ENCODE measurements around the gene CHST8. TPM values are rescaled to one million over a fixed set of nuclear protein-coding genes. Genes with fewer than 3 reads are reported as not detected.

Gene CHST8
- total RNA-seq, 1 donor: 0.84 TPM

GRCh38 chr19:33784432-33784831 lies 162.7 kb downstream of the CHST8 start:
- Histone ChIP-seq H3K9me3 (ENCODE audit: low read depth, low read length) (no peaks in the 10 kb centered on the region), H3K4me3 (ENCODE audit: low read length) (no peak overlapping the region), H3K4me1 (ENCODE audit: insufficient read depth, low read length) (no peaks in the 10 kb centered on the region), H3K27me3 (ENCODE audit: insufficient read depth, low read length) (no peaks in the 10 kb centered on the region)

DNA sequence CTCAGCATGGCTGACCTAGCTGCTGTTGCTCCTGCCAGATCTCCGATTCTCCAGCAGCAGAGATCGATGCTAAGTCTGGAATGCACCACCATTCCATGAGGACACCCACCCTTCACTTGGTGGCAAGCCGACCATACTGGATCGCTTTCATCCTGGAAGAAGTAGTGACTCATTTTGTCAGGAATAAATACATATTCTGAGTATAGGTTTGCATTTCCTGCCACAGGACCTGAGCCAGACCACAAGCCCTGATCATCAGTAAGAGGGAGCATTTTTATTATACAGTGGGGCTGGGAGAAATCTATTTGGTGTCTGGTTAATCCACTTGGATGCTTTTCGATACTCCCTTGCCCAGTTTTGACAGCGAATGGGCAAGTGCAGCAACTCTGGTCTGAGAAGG lies 164.0 kb downstream of the CHST8 start:
- Histone ChIP-seq H3K4me3 (ENCODE audit: low read length) (no peak overlapping the region), H3K27me3 (ENCODE audit: insufficient read depth, low read length) (no peaks in the 10 kb centered on the region), H3K4me1 (ENCODE audit: insufficient read depth, low read length) (no peaks in the 10 kb centered on the region), H3K9me3 (ENCODE audit: low read depth, low read length) (no peaks in the 10 kb centered on the region)

DNA sequence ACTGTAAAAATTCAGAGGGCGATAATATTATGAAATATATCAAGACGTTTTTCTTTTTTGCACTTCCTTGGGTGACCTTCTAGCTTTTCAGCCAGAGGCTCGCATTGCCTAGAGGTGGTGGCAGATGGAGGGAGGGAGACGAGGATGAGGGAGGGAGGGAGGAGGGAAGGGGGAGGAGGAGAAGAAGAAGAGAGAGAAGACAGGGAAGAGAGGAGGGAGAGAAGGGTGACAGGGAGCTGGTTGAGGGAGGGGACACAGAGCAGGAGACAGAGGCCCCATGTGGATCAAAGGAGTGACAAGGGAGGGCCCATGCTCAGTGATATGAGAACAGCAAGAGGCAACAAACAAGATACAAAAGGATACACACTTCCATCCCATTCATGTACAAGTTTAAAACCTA lies 166.9 kb downstream of the CHST8 start:
- Histone ChIP-seq H3K4me3 (ENCODE audit: low read length) (no peak overlapping the region), H3K4me1 (ENCODE audit: insufficient read depth, low read length) (no peaks in the 10 kb centered on the region)

GRCh38 chr19:33789344-33789743 lies 167.6 kb downstream of the CHST8 start:
- Histone ChIP-seq H3K9me3 (ENCODE audit: low read depth, low read length) (no peaks in the 10 kb centered on the region), H3K4me1 (ENCODE audit: insufficient read depth, low read length) (no peaks in the 10 kb centered on the region), H3K27me3 (ENCODE audit: insufficient read depth, low read length) (peaks cover 7% of the 10 kb centered on the region), H3K4me3 (ENCODE audit: low read length) (no peak overlapping the region)

More for the DNA sequence above, 166.9 kb downstream of the CHST8 start:
- Histone ChIP-seq H3K27me3 (ENCODE audit: insufficient read depth, low read length) (peaks cover 6% of the 10 kb centered on the region), H3K9me3 (ENCODE audit: low read depth, low read length) (no peaks in the 10 kb centered on the region)

GRCh38 chr19:33794683-33795369 lies 173.1 kb downstream of the CHST8 start:
- Histone ChIP-seq H3K4me3 (ENCODE audit: low read length) (peak overlapping the region; percentile 46), H3K9me3 (ENCODE audit: low read depth, low read length) (no peaks in the 10 kb centered on the region), H3K27me3 (ENCODE audit: insufficient read depth, low read length) (peaks cover 12% of the 10 kb centered on the region), H3K4me1 (ENCODE audit: insufficient read depth, low read length) (peaks cover 11% of the 10 kb centered on the region)

DNA sequence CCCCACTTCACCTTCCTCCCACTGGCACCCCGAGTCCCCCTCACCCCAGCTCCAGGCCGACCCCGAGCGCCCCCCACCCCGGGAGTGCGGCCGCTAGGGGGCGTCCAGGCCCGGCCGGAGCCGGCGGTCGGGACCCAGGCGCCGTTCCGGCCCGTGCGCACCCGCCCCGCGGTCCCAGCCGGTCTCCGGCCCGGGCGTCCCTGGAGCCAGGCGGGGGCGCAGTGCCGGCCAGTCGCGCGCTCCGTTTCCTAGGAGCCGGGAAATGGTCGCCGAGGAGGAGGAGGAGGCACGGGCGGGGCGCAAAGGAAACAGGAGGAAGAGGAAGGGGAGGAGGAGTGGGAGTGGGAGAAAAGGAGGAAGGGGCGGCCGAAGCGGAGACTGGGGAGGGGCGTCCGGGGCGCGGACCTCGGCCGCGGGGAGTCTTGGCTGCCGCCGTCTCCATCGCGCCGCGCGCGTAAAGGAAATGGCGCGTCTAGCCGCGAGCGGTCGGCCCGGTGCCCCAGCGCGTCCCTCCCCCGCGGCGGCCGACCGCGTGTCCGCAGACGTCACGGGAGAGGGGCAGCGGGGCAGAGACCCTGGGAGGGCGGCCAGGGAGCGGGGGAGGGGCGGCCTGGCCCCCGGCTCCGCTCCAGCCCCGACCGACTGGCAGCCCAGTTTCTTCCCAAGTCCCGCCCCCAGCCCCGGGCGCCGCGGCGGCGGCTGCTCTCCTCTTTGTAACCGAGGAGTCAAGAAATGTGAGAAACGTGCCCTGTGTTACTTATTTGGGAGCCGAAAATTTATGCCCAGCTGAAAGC lies 173.8 kb downstream of the CHST8 start:
- peaks cover 11% of the 10 kb centered on the region for H3K4me1 ChIP-seq (ENCODE audit: insufficient read depth, low read length)
- no peaks in the 10 kb centered on the region for H3K9me3 ChIP-seq (ENCODE audit: low read depth, low read length)
- peaks cover 12% of the 10 kb centered on the region for H3K27me3 ChIP-seq (ENCODE audit: insufficient read depth, low read length)
- peak overlapping the region; percentile 46 for H3K4me3 ChIP-seq (ENCODE audit: low read length)

GRCh38 chr19:33796164-33796875 lies 174.6 kb downstream of the CHST8 start, which contains the start of gene KCTD15:
Gene KCTD15 (plus strand): TSS chr19:33796870. CDS start chr19:33800455, 3,585 bp downstream.
- Histone ChIP-seq H3K27me3 (ENCODE audit: insufficient read depth, low read length) (peaks cover 12% of the 10 kb centered on the region), H3K4me1 (ENCODE audit: insufficient read depth, low read length) (peaks cover 11% of the 10 kb centered on the region), H3K9me3 (ENCODE audit: low read depth, low read length) (no peaks in the 10 kb centered on the region), H3K4me3 (ENCODE audit: low read length) (peak within 1 kb of the TSS; percentile 46)

- Histone ChIP-seq H3K27me3 (ENCODE audit: insufficient read depth, low read length) (peaks cover 12% of the 10 kb centered on the region), H3K4me1 (ENCODE audit: insufficient read depth, low read length) (peaks cover 11% of the 10 kb centered on the region), H3K4me3 (ENCODE audit: low read length) (peak overlapping the region; percentile 43), H3K9me3 (ENCODE audit: low read depth, low read length) (no peaks in the 10 kb centered on the region)
Measured at GRCh38 chr19:33797802-33798671, 176.3 kb downstream of the CHST8 start.

GRCh38 chr19:33798681-33799111 lies 176.9 kb downstream of the CHST8 start:
- peaks cover 11% of the 10 kb centered on the region for H3K4me1 ChIP-seq (ENCODE audit: insufficient read depth, low read length)
- H3K9me3 ChIP-seq (ENCODE audit: low read depth, low read length): no peaks in the 10 kb centered on the region
- H3K27me3 ChIP-seq (ENCODE audit: insufficient read depth, low read length): peaks cover 5% of the 10 kb centered on the region
- no peak overlapping the region for H3K4me3 ChIP-seq (ENCODE audit: low read length)

GRCh38 chr19:33799476-33799875 lies 177.7 kb downstream of the CHST8 start:
- H3K4me3 ChIP-seq (ENCODE audit: low read length): no peak overlapping the region
- H3K4me1 ChIP-seq (ENCODE audit: insufficient read depth, low read length): peaks cover 10% of the 10 kb centered on the region
- no peaks in the 10 kb centered on the region for H3K9me3 ChIP-seq (ENCODE audit: low read depth, low read length)
- peaks cover 5% of the 10 kb centered on the region for H3K27me3 ChIP-seq (ENCODE audit: insufficient read depth, low read length)

- no peaks in the 10 kb centered on the region for H3K9me3 ChIP-seq (ENCODE audit: low read depth, low read length)
- peaks cover 4% of the 10 kb centered on the region for H3K4me1 ChIP-seq (ENCODE audit: insufficient read depth, low read length)
Measured at GRCh38 chr19:33800012-33800680, 178.4 kb downstream of the CHST8 start.

DNA sequence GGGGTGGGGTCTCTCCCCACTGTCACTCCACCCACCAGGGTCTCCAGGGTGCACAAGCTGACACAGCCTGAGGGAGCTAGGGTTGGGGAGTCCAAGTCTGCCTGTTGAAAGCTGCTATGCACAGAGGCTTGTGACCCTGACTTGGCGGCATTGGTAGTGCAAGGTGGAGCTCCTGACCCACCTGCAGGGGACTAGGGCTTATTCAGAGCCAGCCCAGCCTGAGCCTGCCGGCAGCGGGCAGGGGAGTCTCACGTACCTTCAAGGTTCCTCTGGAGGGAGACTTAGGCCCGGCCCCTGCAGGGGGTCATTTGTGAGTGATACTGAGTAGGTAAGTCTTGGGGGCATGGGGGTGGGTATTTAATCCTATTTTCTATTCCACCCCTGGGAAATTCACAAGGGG lies 179.7 kb downstream of the CHST8 start:
- Histone ChIP-seq H3K4me3 (ENCODE audit: low read length) (no peak overlapping the region), H3K4me1 (ENCODE audit: insufficient read depth, low read length) (peaks cover 4% of the 10 kb centered on the region), H3K27me3 (ENCODE audit: insufficient read depth, low read length) (no peaks in the 10 kb centered on the region), H3K9me3 (ENCODE audit: low read depth, low read length) (no peaks in the 10 kb centered on the region)

More at GRCh38 chr19:33800012-33800680, 178.4 kb downstream of the CHST8 start:
- Histone ChIP-seq H3K4me3 (ENCODE audit: low read length) (no peak overlapping the region), H3K27me3 (ENCODE audit: insufficient read depth, low read length) (no peaks in the 10 kb centered on the region)

DNA sequence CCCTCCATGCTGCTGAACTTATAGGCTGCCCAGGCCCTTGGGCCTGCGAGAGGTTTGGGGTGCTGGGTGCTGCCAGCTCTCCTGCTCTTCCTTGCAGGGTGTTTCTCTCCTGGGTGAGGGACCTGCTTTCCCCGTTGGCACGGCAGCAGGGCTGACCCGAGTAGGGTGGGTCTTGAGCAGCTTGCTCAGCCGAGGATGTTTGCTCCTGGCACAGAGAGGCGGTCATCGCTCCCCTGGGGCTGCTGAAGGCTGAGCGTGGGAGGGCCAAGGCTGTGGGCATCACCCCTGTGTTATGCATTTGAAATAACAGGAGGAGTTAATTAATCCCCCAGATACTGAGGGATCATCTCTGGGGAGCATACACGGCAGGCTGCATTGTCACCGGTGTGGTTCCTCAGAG lies 180.2 kb downstream of the CHST8 start:
- Histone ChIP-seq H3K4me1 (ENCODE audit: insufficient read depth, low read length) (peaks cover 4% of the 10 kb centered on the region), H3K4me3 (ENCODE audit: low read length) (no peak overlapping the region), H3K9me3 (ENCODE audit: low read depth, low read length) (no peaks in the 10 kb centered on the region), H3K27me3 (ENCODE audit: insufficient read depth, low read length) (no peaks in the 10 kb centered on the region)

DNA sequence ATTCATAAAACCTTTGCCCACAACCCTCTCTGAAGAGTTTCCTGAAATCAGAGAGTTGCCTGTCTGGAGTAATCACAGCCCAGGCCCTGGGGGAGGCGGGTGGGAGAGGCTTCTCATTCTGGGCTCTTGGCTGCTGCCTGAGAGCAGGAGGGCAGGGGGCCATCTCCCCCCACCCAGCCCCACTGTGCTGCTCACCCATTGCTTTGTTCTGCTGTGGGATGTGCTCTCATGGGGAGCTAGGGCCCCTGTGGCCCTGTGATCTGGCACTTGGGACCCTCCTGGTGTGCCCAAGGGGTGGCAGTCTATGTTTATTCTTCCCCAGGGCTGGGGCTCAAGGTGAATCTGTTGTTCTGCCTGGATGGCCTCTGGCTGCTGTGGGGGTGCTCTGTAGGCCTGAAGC lies 181.0 kb downstream of the CHST8 start:
- Histone ChIP-seq H3K4me3 (ENCODE audit: low read length) (no peak overlapping the region), H3K27me3 (ENCODE audit: insufficient read depth, low read length) (no peaks in the 10 kb centered on the region), H3K4me1 (ENCODE audit: insufficient read depth, low read length) (no peaks in the 10 kb centered on the region), H3K9me3 (ENCODE audit: low read depth, low read length) (no peaks in the 10 kb centered on the region)

Measured in mononuclear cell (primary cell).